SK-N-MC (cell line): ENCODE results near the gene ZNF552.
A peak's percentile ranks its signal among the peaks of the same experiment; 100 is the strongest.

Experiments
- DNase-seq: peaks from one replicate; pipeline ENCODE4 v3.0.0-alpha.2; 2011; ENCODE audit warnings: low read depth, low spot score
- H3K27ac ChIP-seq: fragments of 200-600 bp; sonication (generic); 2 replicates; pipeline ENCODE4 v1.5.1; 2016; ENCODE audit warnings: mixed run types
- H3K36me3 ChIP-seq: fragments of 200-600 bp; sonication (generic); 2 replicates; pipeline ENCODE4 v1.6.1; 2017; ENCODE audit warnings: antibody characterized with exemption, low read length, mixed read lengths; ENCODE audit not compliant: insufficient read depth
- H3K4me3 ChIP-seq: fragments of 200-600 bp; sonication (generic); 2 replicates; pipeline ENCODE4 v1.5.1; 2016
- H3K9ac ChIP-seq: fragments of 200-600 bp; sonication (generic); 2 replicates; pipeline ENCODE4 v1.8.0; 2017; ENCODE audit warnings: mixed run types, mixed read lengths; ENCODE audit not compliant: insufficient read length
- H3K9me3 ChIP-seq: fragments of 200-600 bp; sonication (generic); 2 replicates; pipeline ENCODE4 v1.6.1; 2017; ENCODE audit warnings: low read depth, mild to moderate bottlenecking, antibody characterized with exemption, low read length, moderate library complexity, mixed read lengths
- EZH2 ChIP-seq: fragments of 200-600 bp; sonication (generic); IDR thresholded peaks from one replicate; pipeline ENCODE4 v1.6.1; 2017; ENCODE audit warnings: antibody characterized with exemption
- FOXP2 ChIP-seq: optimal IDR thresholded peaks from 2 replicates; pipeline ENCODE3; 2011; ENCODE audit warnings: mild to moderate bottlenecking, moderate library complexity; ENCODE audit not compliant: insufficient read depth; ENCODE audit errors: extremely low read length, control extremely low read depth
- POLR2AphosphoS5 ChIP-seq: IDR thresholded peaks from 2 replicates; pipeline ENCODE4 v1.6.1; 2012; ENCODE audit warnings: mild to moderate bottlenecking, low read depth, low read length, borderline replicate concordance

The ZNF552 gene

GRCh38 chr19:57771417-57771816, 43.3 kb downstream of the ZNF552 start:
- Histone ChIP-seq H3K9me3 (peaks cover 10% of the 10 kb centered on the region; the same call in 1 of the 2 replicates), H3K36me3 (peaks cover 53% of the 10 kb centered on the region), H3K4me3 (no peak overlapping the region; the same call in 1 of the 2 replicates), H3K27ac (no peak overlapping the region), H3K9ac (no peak overlapping the region)
- TF ChIP-seq FOXP2: no peak
- no peak for TF ChIP-seq EZH2
- no peak for TF ChIP-seq POLR2AphosphoS5
- no peak for DNase-seq

- TF ChIP-seq POLR2AphosphoS5 (peak; percentile 87), FOXP2 (no peak)
- Histone ChIP-seq H3K9ac (peak within 1 kb of the TSS; percentile 71), H3K9me3 (peaks cover 8% of the 10 kb centered on the region; the same call in 1 of the 2 replicates), H3K27ac (no peak within 1 kb of the TSS), H3K4me3 (peak within 1 kb of the TSS; percentile 94), H3K36me3 (peaks cover 39% of the 10 kb centered on the region)
- peak; percentile 53 for DNase-seq
These were observed 45.2 kb downstream of the ZNF552 start, which contains the start of gene ZNF586 for GRCh38 chr19:57769345-57770131. Gene ZNF586, plus strand, starts transcription at chr19:57769676. Its CDS starts 167 bp downstream, at chr19:57769843.

GRCh38 chr19:57759096-57759495, 55.6 kb downstream of the ZNF552 start:
- H3K9me3 ChIP-seq: peaks cover 6% of the 10 kb centered on the region
- no peak overlapping the region for H3K9ac ChIP-seq
- peaks cover 77% of the 10 kb centered on the region for H3K36me3 ChIP-seq
- no peak for DNase-seq
- TF ChIP-seq POLR2AphosphoS5 (no peak), FOXP2 (no peak), EZH2 (no peak)
- no peak overlapping the region for H3K4me3 ChIP-seq
- H3K27ac ChIP-seq: no peak overlapping the region

- H3K36me3 ChIP-seq: peaks cover 85% of the 10 kb centered on the region
- no peak for DNase-seq
- peaks cover 17% of the 10 kb centered on the region for H3K9me3 ChIP-seq
- TF ChIP-seq FOXP2 (no peak), POLR2AphosphoS5 (no peak), EZH2 (no peak)
- no peak overlapping the region for H3K4me3 ChIP-seq
- no peak overlapping the region for H3K27ac ChIP-seq
- H3K9ac ChIP-seq: no peak overlapping the region
These were observed 56.8 kb downstream of the ZNF552 start for GRCh38 chr19:57757941-57758340.
